DMS79 treated with DMSO at 0.1 percent for 48 hours (cell line): ENCODE measurements around the gene RAB11B.
"Not testable (repeated sequence)": the region's sequence is repeated elsewhere in the genome, so short reads cannot be mapped to it uniquely, and the experiment has no call there.

ENCODE experiments used
- DNase-seq: peaks from one replicate; lab custom pipeline; 2025; lab: John Stamatoyannopoulos, UW

RAB11B gene

DNA sequence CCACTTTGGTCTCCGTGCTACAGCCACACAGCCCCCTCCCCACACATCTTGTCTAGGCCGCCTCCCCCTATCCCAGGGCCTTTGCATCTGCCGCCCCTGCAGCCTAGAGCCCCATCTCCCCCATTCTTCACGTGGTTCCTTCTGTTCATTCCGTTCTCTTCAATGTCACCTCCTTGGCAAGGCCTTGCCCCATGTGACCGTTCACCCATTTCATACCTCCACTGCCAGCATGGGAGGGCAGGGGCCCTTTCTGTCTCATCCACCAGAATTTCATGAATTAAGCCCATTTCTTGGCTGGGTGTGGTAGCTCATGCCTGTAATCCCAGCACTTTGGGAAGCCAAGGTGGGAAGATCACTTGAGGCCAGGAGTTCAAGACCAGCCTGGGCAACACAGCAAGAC, 38.9 kb downstream of the RAB11B start:
- no peak for DNase-seq

DNA sequence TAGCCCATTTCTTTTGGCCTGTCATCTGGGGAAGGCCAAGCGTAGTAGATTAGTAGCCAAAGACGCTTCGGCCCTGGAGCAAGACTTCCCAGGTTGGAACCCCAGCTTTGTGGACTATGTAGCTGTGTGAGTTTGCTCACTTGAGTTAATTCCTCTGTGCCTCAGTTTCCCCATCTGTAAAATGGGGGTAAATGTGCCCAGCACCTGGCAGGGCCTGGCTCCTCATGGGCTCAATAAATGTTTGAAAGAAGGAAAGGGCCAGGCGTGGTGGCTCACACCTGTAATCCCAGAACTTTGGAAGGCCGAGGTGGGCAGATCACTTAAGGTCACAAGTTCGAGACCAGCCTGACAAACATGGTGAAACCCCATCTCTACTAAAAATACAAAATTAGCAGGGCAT, 39.7 kb downstream of the RAB11B start:
- DNase-seq = no peak

GRCh38 chr19:8430650-8431049, 40.5 kb downstream of the RAB11B start:
- no peak for DNase-seq

GRCh38 chr19:8438236-8438635, 48.1 kb downstream of the RAB11B start:
- no peak for DNase-seq

- no peak for DNase-seq
These were observed 51.8 kb downstream of the RAB11B start for GRCh38 chr19:8441725-8442544.

GRCh38 chr19:8444140-8444676, 54.0 kb downstream of the RAB11B start:
- not testable (repeated sequence) for DNase-seq

DNA sequence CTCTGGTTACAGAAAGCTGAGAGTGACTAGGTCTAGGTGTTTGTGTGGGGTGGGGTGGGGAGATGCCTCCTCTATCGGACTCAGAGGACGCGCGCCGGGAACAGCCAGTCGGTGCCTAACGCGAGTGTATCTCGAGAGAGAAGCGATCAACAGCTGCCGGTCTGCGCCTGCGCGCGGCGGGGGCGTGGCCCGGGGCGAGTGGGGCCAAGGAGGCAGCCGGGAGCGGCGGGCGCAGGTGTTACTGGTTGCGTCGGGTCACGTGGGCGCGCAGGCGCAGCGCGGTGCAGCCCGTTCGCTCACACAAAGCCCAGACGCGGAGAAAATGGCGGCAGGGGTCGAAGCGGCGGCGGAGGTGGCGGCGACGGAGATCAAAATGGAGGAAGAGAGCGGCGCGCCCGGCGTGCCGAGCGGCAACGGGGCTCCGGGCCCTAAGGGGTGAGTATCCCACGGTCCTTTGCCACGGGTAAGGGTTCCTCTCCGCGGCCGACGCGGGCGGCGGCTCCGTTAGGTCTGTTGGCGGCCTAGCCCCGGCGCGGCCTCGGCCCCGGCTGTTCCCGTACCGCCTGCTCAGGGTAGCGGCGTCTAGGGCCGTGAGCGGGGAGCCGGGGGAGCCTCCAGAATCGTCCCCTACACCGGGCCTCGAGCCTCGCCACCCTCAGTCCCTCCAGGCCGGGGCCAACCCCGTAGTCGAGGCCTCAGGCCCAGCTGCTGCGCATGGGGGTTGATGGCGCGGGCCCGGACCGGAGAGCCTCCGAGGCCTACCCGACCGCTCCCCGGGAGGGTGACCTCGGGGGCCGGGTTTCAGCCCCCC, 54.7 kb downstream of the RAB11B start, which contains the start of gene HNRNPM:
Gene HNRNPM (plus strand): TSS at position 299 of the 811 bp plus-strand sequence. CDS start 24 bp downstream, at position 323.
- peak; percentile 97 for DNase-seq

DNA sequence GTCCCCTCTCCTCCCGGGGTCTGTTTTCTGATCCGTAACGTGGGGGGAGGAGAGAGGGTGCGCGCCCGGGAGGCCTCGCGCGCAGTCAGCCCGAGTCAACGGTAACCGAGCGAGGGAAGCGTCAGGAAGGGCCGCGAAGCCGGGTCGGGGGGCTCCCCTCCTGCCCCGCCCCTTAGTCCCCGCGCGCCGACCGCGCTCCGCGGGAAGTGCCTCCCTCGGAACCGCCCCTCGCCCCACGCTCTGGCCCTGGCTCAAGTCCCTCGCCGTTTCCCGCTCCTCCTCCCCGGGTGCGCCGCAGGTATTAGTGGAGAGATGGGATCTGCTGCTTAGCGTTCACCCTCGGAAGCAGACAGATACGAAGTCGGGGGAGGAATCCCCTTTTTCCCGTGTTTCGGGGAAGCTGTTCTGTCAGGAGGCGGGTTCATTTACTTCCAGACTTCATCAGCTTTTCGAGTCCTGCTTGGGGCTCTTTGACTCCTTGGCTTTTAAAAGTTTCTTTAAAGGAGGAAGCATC, 55.4 kb downstream of the RAB11B start:
- peak; percentile 27 for DNase-seq

GRCh38 chr19:8446061-8446709, 56.0 kb downstream of the RAB11B start:
- no peak for DNase-seq

GRCh38 chr19:8449830-8450229, 59.7 kb downstream of the RAB11B start:
- no peak for DNase-seq

GRCh38 chr19:8451377-8451776, 61.2 kb downstream of the RAB11B start:
- DNase-seq = no peak

- no peak for DNase-seq
These were observed 61.7 kb downstream of the RAB11B start for GRCh38 chr19:8451885-8452284.

- no peak for DNase-seq
These were observed 62.4 kb downstream of the RAB11B start for GRCh38 chr19:8452446-8453123.

DNA sequence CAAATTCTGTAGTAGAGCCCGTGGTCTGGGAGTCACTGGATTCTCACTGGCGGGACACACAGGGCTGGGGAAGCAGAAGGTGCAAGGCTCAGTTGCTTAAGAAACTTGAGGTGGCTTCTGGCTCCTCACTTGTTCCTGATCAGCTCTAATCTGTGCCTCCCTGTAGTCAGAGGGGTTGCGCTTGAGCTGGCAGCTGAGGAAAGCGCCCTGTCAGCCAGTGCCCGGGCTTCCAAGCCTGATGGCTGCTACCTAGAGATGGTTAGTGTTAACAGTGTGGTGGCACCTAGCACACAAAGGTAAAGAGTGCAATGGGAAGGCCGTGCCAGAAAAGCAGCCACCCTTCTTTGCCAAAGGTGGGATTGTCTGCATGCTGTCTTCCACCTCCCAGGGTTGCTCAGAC, 63.5 kb downstream of the RAB11B start:
- DNase-seq = no peak
